TTC549 (cell line): ENCODE results near the gene FAM98C.

Experiments
- FAIRE-seq: peaks from 2 replicates; lab custom pipeline; 2012; peaks lifted over from hg19 to GRCh38; lab: Jason Lieb, UNC

FAM98C gene

GRCh38 chr19:38457690-38458405 is 55.0 kb downstream of the FAM98C start:
- no peak for FAIRE-seq
